ENCODE results near the gene PHF21B.

DNA sequence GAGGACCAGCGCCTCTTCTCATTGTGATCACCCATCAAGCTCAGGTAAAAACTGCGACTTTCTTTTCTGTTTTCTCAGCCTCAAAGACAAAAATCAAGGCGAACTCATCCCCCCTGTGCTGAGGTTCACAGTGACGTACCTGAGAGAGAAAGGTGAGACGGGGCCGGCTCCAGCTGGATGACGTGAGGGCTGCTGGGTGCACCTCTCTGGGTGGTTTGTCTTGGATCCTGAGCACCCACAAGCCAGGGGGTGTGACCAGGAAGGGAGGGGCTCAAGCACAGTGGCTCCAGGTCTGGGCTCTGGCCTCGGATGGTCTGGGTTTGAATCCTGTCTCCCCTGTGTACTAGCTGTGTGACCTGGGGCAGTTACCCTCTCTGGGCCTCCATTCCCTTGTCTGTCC is 164.6 kb downstream of the PHF21B start:
- no peak for TF ChIP-seq TAF1 (IDR thresholded peaks at IDR 0.05; ENCODE audit: low read depth)
- no peak for TF ChIP-seq EGR1 (IDR thresholded peaks at IDR 0.05)

All from Ishikawa (cell line).